SK-N-SH (cell line): Measurements from ENCODE around the gene CDR2. TPM values are rescaled to one million over a fixed set of nuclear protein-coding genes. Genes with fewer than 3 reads are reported as not detected.
A peak's percentile ranks its signal among the peaks of the same experiment; 100 is the strongest.

Source experiments
- CTCF ChIA-PET: fragments of 300-600, 350-600 bp; formaldehyde crosslinking; extraction: SDS; loops from one replicate; lab custom pipeline; 2021; lab: Yijun Ruan, JAX
- POLR2A ChIA-PET: fragments of 350-600 bp; sonication (Branson Sonifier 250); formaldehyde crosslinking; extraction: SDS; loops from one replicate; lab custom pipeline; 2020; ENCODE audit warnings: antibody characterized with exemption, inconsistent platforms; lab: Yijun Ruan, JAX
- DNase-seq: peaks from one replicate; pipeline ENCODE4 v3.0.0; 2012
- H2AFZ ChIP-seq: fragments of 200-600 bp; sonication (generic); 2 replicates; pipeline ENCODE4 v1.8.1; 2016; ENCODE audit warnings: antibody characterized with exemption, mild to moderate bottlenecking, low read depth
- H3F3A ChIP-seq: fragments of 200-600 bp; sonication (generic); replicated peaks from 2 replicates; pipeline ENCODE3; 2016; ENCODE audit warnings: antibody characterized with exemption, mild to moderate bottlenecking; ENCODE audit not compliant: insufficient read depth
- H3K27ac ChIP-seq, 2 experiments: fragments of 200-500 bp in 1 of 2; fragments of 200-600 bp in 1 of 2; sonication (Bioruptor generic) in 1 of 2; sonication (generic), shearing (Covaris generic) in 1 of 2; 2 replicates each; pipeline versions ENCODE4 v1.5.1 to v1.6.1; 2014 to 2016; ENCODE audit warnings: low read depth in 2 of 2, inconsistent platforms in 1 of 2, low read length in 1 of 2, mild to moderate bottlenecking in 1 of 2, mixed read lengths in 1 of 2
- H3K27me3 ChIP-seq: fragments of 200-600 bp; sonication (generic), shearing (Covaris generic); 2 replicates; pipeline ENCODE4 v1.6.1; 2016; ENCODE audit warnings: mixed run types; ENCODE audit not compliant: insufficient read depth
- H3K36me3 ChIP-seq, 2 experiments: fragments of 200-500 bp in 1 of 2; fragments of 200-600 bp in 1 of 2; sonication (Bioruptor generic) in 1 of 2; sonication (generic) in 1 of 2; replicated peaks in 1 of 2; 2 replicates each; pipeline versions ENCODE3 to v1.5.1; 2014 to 2016; ENCODE audit warnings: low read length in 1 of 2, mild to moderate bottlenecking in 1 of 2; ENCODE audit not compliant: insufficient read depth in 2 of 2, control insufficient read depth in 1 of 2
- H3K4me1 ChIP-seq, 2 experiments: fragments of 200-500 bp in 1 of 2; fragments of 200-600 bp in 1 of 2; sonication (Bioruptor generic) in 1 of 2; sonication (generic), shearing (Covaris generic) in 1 of 2; 2 replicates each; pipeline versions ENCODE4 v1.5.1 to v1.6.1; 2014 to 2016; ENCODE audit warnings: low read depth in 1 of 2, low read length in 1 of 2, mixed run types in 1 of 2; ENCODE audit not compliant: insufficient read depth in 2 of 2, control insufficient read depth in 1 of 2
- H3K4me2 ChIP-seq: fragments of 200-600 bp; sonication (generic), shearing (Covaris generic); 2 replicates; pipeline ENCODE4 v1.6.1; 2017; ENCODE audit warnings: mixed run types
- H3K4me3 ChIP-seq, 2 experiments: fragments of 200-500 bp in 1 of 2; fragments of 200-600 bp in 1 of 2; sonication (Bioruptor generic) in 1 of 2; sonication (generic), shearing (Covaris generic) in 1 of 2; 2 replicates each; pipeline versions ENCODE4 v1.5.1 to v1.8.1; 2014 to 2016; ENCODE audit warnings: low read depth in 2 of 2, inconsistent platforms in 1 of 2, low read length in 1 of 2, mild to moderate bottlenecking in 1 of 2, mixed read lengths in 1 of 2, moderate library complexity in 1 of 2
- H3K79me2 ChIP-seq: fragments of 200-600 bp; sonication (generic); 2 replicates; pipeline ENCODE4 v1.8.1; 2017; ENCODE audit warnings: mild to moderate bottlenecking; ENCODE audit not compliant: insufficient read depth
- H3K9ac ChIP-seq: fragments of 200-600 bp; sonication (generic); 2 replicates; pipeline ENCODE4 v1.6.1; 2017; ENCODE audit warnings: mixed run types
- H3K9me2 ChIP-seq: fragments of 200-600 bp; sonication (generic); 2 replicates; pipeline ENCODE4 v1.6.1; 2017; ENCODE audit warnings: mixed run types
- H3K9me3 ChIP-seq: fragments of 200-600 bp; sonication (generic); 2 replicates; pipeline ENCODE4 v1.6.1; 2017; ENCODE audit warnings: mixed run types, mild to moderate bottlenecking, moderate library complexity
- H4K20me1 ChIP-seq: fragments of 200-600 bp; sonication (generic); 2 replicates; pipeline ENCODE4 v1.6.1; 2017; ENCODE audit warnings: mild to moderate bottlenecking, mixed run types; ENCODE audit not compliant: insufficient read depth
- ELF1 ChIP-seq: IDR thresholded peaks from 2 replicates; pipeline ENCODE4 v1.4.0; 2012
- EP300 ChIP-seq, 2 experiments: IDR thresholded peaks; 2 replicates each; pipeline versions ENCODE4 v1.4.0 to v1.6.1; 2012; ENCODE audit warnings: borderline replicate concordance in 1 of 2, low read depth in 1 of 2, low read length in 1 of 2
- EZH2phosphoT487 ChIP-seq: fragments of 200-600 bp; sonication (generic); IDR thresholded peaks from 2 replicates; pipeline ENCODE4 v1.6.1; 2017; ENCODE audit warnings: low read depth, mixed run types, mild to moderate bottlenecking, antibody characterized with exemption, moderate library complexity, borderline replicate concordance
- FOXJ3 ChIP-seq: sonication (generic); formaldehyde crosslinking; IDR thresholded peaks from 2 replicates; pipeline ENCODE4 v1.5.1; 2020; ENCODE audit warnings: mild to moderate bottlenecking, missing genetic modification reagents
- GABPA ChIP-seq: IDR thresholded peaks from 2 replicates; pipeline ENCODE4 v1.4.0; 2012; ENCODE audit warnings: low read depth, mild to moderate bottlenecking
- GATA2 ChIP-seq: sonication (generic); formaldehyde crosslinking; IDR thresholded peaks from 2 replicates; pipeline ENCODE4 v1.5.0; 2020; ENCODE audit warnings: mild to moderate bottlenecking, missing genetic modification reagents
- JUND ChIP-seq: IDR thresholded peaks from 2 replicates; pipeline ENCODE4 v1.4.0; 2012
- MXI1 ChIP-seq: IDR thresholded peaks from 2 replicates; pipeline ENCODE4 v1.6.1; 2012; ENCODE audit warnings: mild to moderate bottlenecking, low read depth, low read length, improper control_type of control experiment
- NFIC ChIP-seq: IDR thresholded peaks from 2 replicates; pipeline ENCODE4 v1.4.0; 2012; ENCODE audit warnings: borderline replicate concordance
- POLR2AphosphoS5 ChIP-seq: IDR thresholded peaks from 2 replicates; pipeline ENCODE4 v1.6.1; 2012; ENCODE audit warnings: low read depth, low read length
- RAD21 ChIP-seq: IDR thresholded peaks from 2 replicates; pipeline ENCODE4 v1.6.1; 2012; ENCODE audit warnings: mild to moderate bottlenecking, low read length
- RCOR1 ChIP-seq: fragments of 150-350 bp; IDR thresholded peaks from 2 replicates; pipeline ENCODE4 v1.6.1; 2017; ENCODE audit warnings: antibody characterized with exemption, low read length
- RXRA ChIP-seq: IDR thresholded peaks from 2 replicates; pipeline ENCODE4 v1.4.0; 2012; ENCODE audit warnings: low read depth, mild to moderate bottlenecking, borderline replicate concordance
- SMC3 ChIP-seq: IDR thresholded peaks from 2 replicates; pipeline ENCODE4 v1.6.1; 2012; ENCODE audit warnings: low read depth, low read length, improper control_type of control experiment
- TAF1 ChIP-seq: IDR thresholded peaks from 2 replicates; pipeline ENCODE4 v1.6.1; 2012; ENCODE audit warnings: low read depth, mild to moderate bottlenecking, low read length, moderate library complexity, borderline replicate concordance
- TEAD4 ChIP-seq: IDR thresholded peaks from 2 replicates; pipeline ENCODE4 v1.4.0; 2012; ENCODE audit warnings: mild to moderate bottlenecking, borderline replicate concordance; ENCODE audit not compliant: insufficient read depth
- WGBS: methylation state at CpG from one replicate; pipeline ENCODE4 v1.1.6; 2017; ENCODE audit warnings: low lambda C conversion rate; 5-methylcytosine and 5-hydroxymethylcytosine counted together
- polyA plus RNA-seq, 3 experiments: library from polyadenylated mRNA; depleted of rRNA; stranded (reverse); fragments of >200 nt; gene quantifications; 2 replicates each; pipeline ENCODE4 v1.2.3, GENCODE V29; 2012
- TF ChIP-seq, protein P1 (sequence below): IDR thresholded peaks from 2 replicates; pipeline ENCODE4 v1.4.0; 2012; ENCODE audit warnings: low read depth
- TF ChIP-seq, protein P2 (sequence below): IDR thresholded peaks from 2 replicates; pipeline ENCODE4 v1.4.0; 2012; ENCODE audit warnings: low read depth, borderline replicate concordance
- TF ChIP-seq, protein P3 (sequence below): IDR thresholded peaks from 2 replicates; pipeline ENCODE4; 2012
- TF ChIP-seq, protein P4 (sequence below): fragments of 150-350 bp; IDR thresholded peaks from 2 replicates; pipeline ENCODE4 v1.6.1; 2016; ENCODE audit warnings: mild to moderate bottlenecking, low read depth, low read length
- TF ChIP-seq, protein P5 (sequence below): IDR thresholded peaks from 2 replicates; pipeline ENCODE4 v1.4.0; 2012; ENCODE audit warnings: low read depth, borderline replicate concordance
- TF ChIP-seq, protein P6 (sequence below): fragments of 200-600 bp; sonication (generic); IDR thresholded peaks from 2 replicates; pipeline ENCODE4 v1.6.1; 2017; ENCODE audit warnings: antibody characterized with exemption, mild to moderate bottlenecking, moderate library complexity
- TF ChIP-seq, protein P7 (sequence below): fragments of 150-350 bp; IDR thresholded peaks from 2 replicates; pipeline ENCODE4 v1.6.1; 2017; ENCODE audit warnings: antibody characterized with exemption, low read length, low read depth, borderline replicate concordance

The CDR2 gene
- polyA plus RNA-seq, 1 of the 3 experiments (the other 2 are of a cell fraction), result 30.3 TPM

DNA sequence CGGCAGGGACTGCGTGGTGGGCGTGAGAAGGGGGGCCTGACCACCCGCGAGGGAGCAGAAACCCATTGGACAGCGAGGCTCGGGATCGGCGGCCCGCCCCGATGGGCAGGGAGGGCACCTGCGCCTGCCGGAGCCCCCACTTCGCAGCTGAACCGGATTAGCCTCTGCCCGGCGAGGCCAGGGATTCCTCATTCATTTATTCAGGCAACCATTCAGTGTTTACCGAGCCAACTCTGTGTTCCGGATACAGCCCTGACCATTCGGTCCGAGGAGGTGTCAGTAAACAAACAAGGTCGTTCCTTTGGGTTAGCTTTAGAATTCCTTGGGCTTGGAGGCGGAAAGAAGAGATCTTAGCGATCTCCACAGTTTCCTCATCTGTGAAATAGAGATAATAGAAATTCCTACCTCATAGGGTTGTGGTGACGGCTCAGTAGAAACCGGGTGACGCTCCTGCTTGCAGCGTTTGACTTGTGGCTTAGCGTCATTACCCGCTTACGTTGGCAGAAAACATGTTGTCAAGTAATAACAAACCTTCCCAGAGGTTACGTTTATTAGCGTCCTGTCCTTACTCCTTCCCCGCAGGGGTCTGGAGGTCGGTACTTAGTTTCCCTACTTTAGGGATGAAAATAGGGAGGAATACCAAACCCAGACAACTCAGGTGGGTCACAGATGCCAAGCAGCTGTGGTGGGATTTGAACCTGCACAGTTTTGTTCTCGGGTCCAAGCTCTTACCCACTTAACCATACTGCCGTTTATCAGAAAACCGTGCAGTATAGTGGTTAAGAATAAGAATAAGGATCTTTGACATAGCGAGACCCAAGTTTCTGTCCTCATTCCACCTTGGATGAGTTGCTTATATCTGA, 76.3 kb downstream of the CDR2 start:
- CTCF ChIA-PET, result interaction anchor here (0.9 to 6.4 kb wide), 9 partner anchors 13 to 348 kb away, joined by 3 to 115 read pairs (median 4); partner anchors contain the start of gene EEF2K
- H3K9ac ChIP-seq, result peak overlapping the region; percentile 90
- 3% methylated on average over 23 of the region's 39 CpGs for WGBS
- H3K4me1 ChIP-seq, result peaks cover 0 to 9% of the 10 kb centered on the region in 2 experiments; a peak in 1 of 4 replicates
- peaks cover 0 to 11% of the 10 kb centered on the region in 2 experiments for H3K36me3 ChIP-seq
- H3K9me3 ChIP-seq, result no peaks in the 10 kb centered on the region
- no peaks in the 10 kb centered on the region for H3K27me3 ChIP-seq
- peak overlapping the region; percentile 85 to 90 for H3K27ac ChIP-seq
- H4K20me1 ChIP-seq, result peaks cover 38% of the 10 kb centered on the region
- peaks cover 26% of the 10 kb centered on the region for H3F3A ChIP-seq
- H3K4me2 ChIP-seq, result peak overlapping the region; percentile 87
- H3K4me3 ChIP-seq, result peak overlapping the region; percentile 78 to 84
- peaks cover 41% of the 10 kb centered on the region for H3K79me2 ChIP-seq
- no peaks in the 10 kb centered on the region for H3K9me2 ChIP-seq
- H2AFZ ChIP-seq, result 0 out of 2 replicates have a peak overlapping the region, but pooled peaks have one; percentile 49
- POLR2A ChIA-PET, result interaction anchor here (0.6 to 1.9 kb wide), 4 partner anchors 8 to 107 kb away, joined by 3 to 14 read pairs (median 4); partner anchors contain the start of gene EEF2K
- peak; percentile 79 for DNase-seq
- TF ChIP-seq RCOR1, result peak; percentile 43; the same call in 1 of the 2 replicates
- no peak for TF ChIP-seq GATA2 (CRISPR knock-in tag)
- TF ChIP-seq, protein P1, sequence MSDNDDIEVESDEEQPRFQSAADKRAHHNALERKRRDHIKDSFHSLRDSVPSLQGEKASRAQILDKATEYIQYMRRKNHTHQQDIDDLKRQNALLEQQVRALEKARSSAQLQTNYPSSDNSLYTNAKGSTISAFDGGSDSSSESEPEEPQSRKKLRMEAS, result peak; percentile 52; the same call in 1 of the 2 replicates
- no peak for TF ChIP-seq EZH2phosphoT487
- no peak for TF ChIP-seq GABPA
- TF ChIP-seq, protein P2, sequence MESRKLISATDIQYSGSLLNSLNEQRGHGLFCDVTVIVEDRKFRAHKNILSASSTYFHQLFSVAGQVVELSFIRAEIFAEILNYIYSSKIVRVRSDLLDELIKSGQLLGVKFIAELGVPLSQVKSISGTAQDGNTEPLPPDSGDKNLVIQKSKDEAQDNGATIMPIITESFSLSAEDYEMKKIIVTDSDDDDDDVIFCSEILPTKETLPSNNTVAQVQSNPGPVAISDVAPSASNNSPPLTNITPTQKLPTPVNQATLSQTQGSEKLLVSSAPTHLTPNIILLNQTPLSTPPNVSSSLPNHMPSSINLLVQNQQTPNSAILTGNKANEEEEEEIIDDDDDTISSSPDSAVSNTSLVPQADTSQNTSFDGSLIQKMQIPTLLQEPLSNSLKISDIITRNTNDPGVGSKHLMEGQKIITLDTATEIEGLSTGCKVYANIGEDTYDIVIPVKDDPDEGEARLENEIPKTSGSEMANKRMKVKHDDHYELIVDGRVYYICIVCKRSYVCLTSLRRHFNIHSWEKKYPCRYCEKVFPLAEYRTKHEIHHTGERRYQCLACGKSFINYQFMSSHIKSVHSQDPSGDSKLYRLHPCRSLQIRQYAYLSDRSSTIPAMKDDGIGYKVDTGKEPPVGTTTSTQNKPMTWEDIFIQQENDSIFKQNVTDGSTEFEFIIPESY, result no peak
- TF ChIP-seq RXRA, result 0 out of 2 replicates have a peak, but pooled peaks have one; percentile 19
- TF ChIP-seq, protein P3, sequence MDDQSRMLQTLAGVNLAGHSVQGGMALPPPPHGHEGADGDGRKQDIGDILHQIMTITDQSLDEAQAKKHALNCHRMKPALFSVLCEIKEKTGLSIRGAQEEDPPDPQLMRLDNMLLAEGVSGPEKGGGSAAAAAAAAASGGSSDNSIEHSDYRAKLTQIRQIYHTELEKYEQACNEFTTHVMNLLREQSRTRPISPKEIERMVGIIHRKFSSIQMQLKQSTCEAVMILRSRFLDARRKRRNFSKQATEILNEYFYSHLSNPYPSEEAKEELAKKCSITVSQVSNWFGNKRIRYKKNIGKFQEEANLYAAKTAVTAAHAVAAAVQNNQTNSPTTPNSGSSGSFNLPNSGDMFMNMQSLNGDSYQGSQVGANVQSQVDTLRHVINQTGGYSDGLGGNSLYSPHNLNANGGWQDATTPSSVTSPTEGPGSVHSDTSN, result peak; percentile 15; the same call in 1 of the 2 replicates
- peak; percentile 80; the same call in 1 of the 2 replicates for TF ChIP-seq TEAD4
- TF ChIP-seq ELF1, result no peak
- TF ChIP-seq TAF1, result 0 out of 2 replicates have a peak, but pooled peaks have one; percentile 21
- TF ChIP-seq JUND, result no peak; the same call in 1 of the 2 replicates
- TF ChIP-seq, protein P4, sequence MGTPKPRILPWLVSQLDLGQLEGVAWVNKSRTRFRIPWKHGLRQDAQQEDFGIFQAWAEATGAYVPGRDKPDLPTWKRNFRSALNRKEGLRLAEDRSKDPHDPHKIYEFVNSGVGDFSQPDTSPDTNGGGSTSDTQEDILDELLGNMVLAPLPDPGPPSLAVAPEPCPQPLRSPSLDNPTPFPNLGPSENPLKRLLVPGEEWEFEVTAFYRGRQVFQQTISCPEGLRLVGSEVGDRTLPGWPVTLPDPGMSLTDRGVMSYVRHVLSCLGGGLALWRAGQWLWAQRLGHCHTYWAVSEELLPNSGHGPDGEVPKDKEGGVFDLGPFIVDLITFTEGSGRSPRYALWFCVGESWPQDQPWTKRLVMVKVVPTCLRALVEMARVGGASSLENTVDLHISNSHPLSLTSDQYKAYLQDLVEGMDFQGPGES, result no peak
- no peak for TF ChIP-seq FOXJ3
- TF ChIP-seq RAD21, result no peak
- peak; percentile 98 for TF ChIP-seq POLR2AphosphoS5
- TF ChIP-seq NFIC, result peak; percentile 50; the same call in 1 of the 2 replicates
- TF ChIP-seq EP300 (IDR thresholded peaks at IDR 0.05; ENCODE audit: borderline replicate concordance in 1 of 2, low read depth in 1 of 2, low read length in 1 of 2), result no peak; a peak in 1 of 4 replicates
- TF ChIP-seq SMC3, result no peak
- TF ChIP-seq, protein P5, sequence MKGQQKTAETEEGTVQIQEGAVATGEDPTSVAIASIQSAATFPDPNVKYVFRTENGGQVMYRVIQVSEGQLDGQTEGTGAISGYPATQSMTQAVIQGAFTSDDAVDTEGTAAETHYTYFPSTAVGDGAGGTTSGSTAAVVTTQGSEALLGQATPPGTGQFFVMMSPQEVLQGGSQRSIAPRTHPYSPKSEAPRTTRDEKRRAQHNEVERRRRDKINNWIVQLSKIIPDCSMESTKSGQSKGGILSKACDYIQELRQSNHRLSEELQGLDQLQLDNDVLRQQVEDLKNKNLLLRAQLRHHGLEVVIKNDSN, result peak; percentile 1; the same call in 1 of the 2 replicates
- TF ChIP-seq, protein P6, sequence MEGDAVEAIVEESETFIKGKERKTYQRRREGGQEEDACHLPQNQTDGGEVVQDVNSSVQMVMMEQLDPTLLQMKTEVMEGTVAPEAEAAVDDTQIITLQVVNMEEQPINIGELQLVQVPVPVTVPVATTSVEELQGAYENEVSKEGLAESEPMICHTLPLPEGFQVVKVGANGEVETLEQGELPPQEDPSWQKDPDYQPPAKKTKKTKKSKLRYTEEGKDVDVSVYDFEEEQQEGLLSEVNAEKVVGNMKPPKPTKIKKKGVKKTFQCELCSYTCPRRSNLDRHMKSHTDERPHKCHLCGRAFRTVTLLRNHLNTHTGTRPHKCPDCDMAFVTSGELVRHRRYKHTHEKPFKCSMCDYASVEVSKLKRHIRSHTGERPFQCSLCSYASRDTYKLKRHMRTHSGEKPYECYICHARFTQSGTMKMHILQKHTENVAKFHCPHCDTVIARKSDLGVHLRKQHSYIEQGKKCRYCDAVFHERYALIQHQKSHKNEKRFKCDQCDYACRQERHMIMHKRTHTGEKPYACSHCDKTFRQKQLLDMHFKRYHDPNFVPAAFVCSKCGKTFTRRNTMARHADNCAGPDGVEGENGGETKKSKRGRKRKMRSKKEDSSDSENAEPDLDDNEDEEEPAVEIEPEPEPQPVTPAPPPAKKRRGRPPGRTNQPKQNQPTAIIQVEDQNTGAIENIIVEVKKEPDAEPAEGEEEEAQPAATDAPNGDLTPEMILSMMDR, result no peak
- TF ChIP-seq MXI1, result peak; percentile 76; the same call in 1 of the 2 replicates
- TF ChIP-seq, protein P7, sequence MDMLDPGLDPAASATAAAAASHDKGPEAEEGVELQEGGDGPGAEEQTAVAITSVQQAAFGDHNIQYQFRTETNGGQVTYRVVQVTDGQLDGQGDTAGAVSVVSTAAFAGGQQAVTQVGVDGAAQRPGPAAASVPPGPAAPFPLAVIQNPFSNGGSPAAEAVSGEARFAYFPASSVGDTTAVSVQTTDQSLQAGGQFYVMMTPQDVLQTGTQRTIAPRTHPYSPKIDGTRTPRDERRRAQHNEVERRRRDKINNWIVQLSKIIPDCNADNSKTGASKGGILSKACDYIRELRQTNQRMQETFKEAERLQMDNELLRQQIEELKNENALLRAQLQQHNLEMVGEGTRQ, result no peak
